ENCODE data around the gene AFAP1. TPM values are rescaled to one million over a fixed set of nuclear protein-coding genes. Genes with fewer than 3 reads are reported as not detected.

The AFAP1 gene
- polyA plus RNA-seq, 2 donors, result 2.0 to 4.0 TPM

- 92 to 94% methylated on average over 7 of the region's 7 CpGs for WGBS, 2 donors
- no peak overlapping the region for H3K27ac ChIP-seq (ENCODE audit: low read depth in 2 of 2, low read length in 1 of 2)
- H3K9me3 ChIP-seq (ENCODE audit: control insufficient read depth in 2 of 2, insufficient read depth in 1 of 2, low read depth in 1 of 2, low read length in 1 of 2), result no peaks in the 10 kb centered on the region
- H3K27me3 ChIP-seq (ENCODE audit: control insufficient read depth in 1 of 2, insufficient read depth in 2 of 2, low read length in 2 of 2), result no peaks in the 10 kb centered on the region
- H3K36me3 ChIP-seq (ENCODE audit: control insufficient read depth in 2 of 2, insufficient read depth in 2 of 2, low read length in 1 of 2), result peaks cover 3 to 11% of the 10 kb centered on the region in 2 donors
- peaks cover 0 to 4% of the 10 kb centered on the region in 2 donors for H3K4me1 ChIP-seq (ENCODE audit: control insufficient read depth in 2 of 2, insufficient read depth in 2 of 2, low read length in 1 of 2)
- H3K4me3 ChIP-seq (ENCODE audit: low read depth in 1 of 2, low read length in 2 of 2), result no peak overlapping the region
These were observed 136.3 kb downstream of the AFAP1 start for GRCh38 chr4:7803371-7803770.

- Histone ChIP-seq H3K27me3 (ENCODE audit: control insufficient read depth in 1 of 2, insufficient read depth in 2 of 2, low read length in 2 of 2) (no peaks in the 10 kb centered on the region), H3K4me1 (ENCODE audit: control insufficient read depth in 2 of 2, insufficient read depth in 2 of 2, low read length in 1 of 2) (no peaks in the 10 kb centered on the region), H3K9me3 (ENCODE audit: control insufficient read depth in 2 of 2, insufficient read depth in 1 of 2, low read depth in 1 of 2, low read length in 1 of 2) (no peaks in the 10 kb centered on the region), H3K36me3 (ENCODE audit: control insufficient read depth in 2 of 2, insufficient read depth in 2 of 2, low read length in 1 of 2) (peaks cover 3 to 9% of the 10 kb centered on the region in 2 donors), H3K27ac (ENCODE audit: low read depth in 2 of 2, low read length in 1 of 2) (no peak overlapping the region), H3K4me3 (ENCODE audit: low read depth in 1 of 2, low read length in 2 of 2) (no peak overlapping the region)
- 30 to 34% methylated on average over 6 of the region's 6 CpGs for WGBS, 2 donors
These were observed 137.5 kb downstream of the AFAP1 start for GRCh38 chr4:7802093-7802726.

- Histone ChIP-seq H3K27me3 (ENCODE audit: control insufficient read depth in 1 of 2, insufficient read depth in 2 of 2, low read length in 2 of 2) (no peaks in the 10 kb centered on the region), H3K4me3 (ENCODE audit: low read depth in 1 of 2, low read length in 2 of 2) (no peak overlapping the region), H3K27ac (ENCODE audit: low read depth in 2 of 2, low read length in 1 of 2) (no peak overlapping the region), H3K4me1 (ENCODE audit: control insufficient read depth in 2 of 2, insufficient read depth in 2 of 2, low read length in 1 of 2) (no peaks in the 10 kb centered on the region), H3K9me3 (ENCODE audit: control insufficient read depth in 2 of 2, insufficient read depth in 1 of 2, low read depth in 1 of 2, low read length in 1 of 2) (no peaks in the 10 kb centered on the region), H3K36me3 (ENCODE audit: control insufficient read depth in 2 of 2, insufficient read depth in 2 of 2, low read length in 1 of 2) (peaks cover 3 to 9% of the 10 kb centered on the region in 2 donors)
- 35 to 55% methylated on average over 1 of the region's 1 CpG for WGBS, 2 donors
These were observed 138.0 kb downstream of the AFAP1 start for GRCh38 chr4:7801641-7802040.

- WGBS, 2 donors, result 91 to 94% methylated on average over 10 of the region's 10 CpGs
- no peaks in the 10 kb centered on the region for H3K9me3 ChIP-seq (ENCODE audit: control insufficient read depth in 2 of 2, insufficient read depth in 1 of 2, low read depth in 1 of 2, low read length in 1 of 2)
- no peaks in the 10 kb centered on the region for H3K4me1 ChIP-seq (ENCODE audit: control insufficient read depth in 2 of 2, insufficient read depth in 2 of 2, low read length in 1 of 2)
- H3K27me3 ChIP-seq (ENCODE audit: control insufficient read depth in 1 of 2, insufficient read depth in 2 of 2, low read length in 2 of 2), result no peaks in the 10 kb centered on the region
- no peak overlapping the region for H3K27ac ChIP-seq (ENCODE audit: low read depth in 2 of 2, low read length in 1 of 2)
- H3K4me3 ChIP-seq (ENCODE audit: low read depth in 1 of 2, low read length in 2 of 2), result no peak overlapping the region
- peaks cover 3 to 9% of the 10 kb centered on the region in 2 donors for H3K36me3 ChIP-seq (ENCODE audit: control insufficient read depth in 2 of 2, insufficient read depth in 2 of 2, low read length in 1 of 2)
These were observed 138.7 kb downstream of the AFAP1 start for GRCh38 chr4:7801001-7801400.

GRCh38 chr4:7800410-7800809, 139.3 kb downstream of the AFAP1 start:
- peaks cover 3 to 9% of the 10 kb centered on the region in 2 donors for H3K36me3 ChIP-seq (ENCODE audit: control insufficient read depth in 2 of 2, insufficient read depth in 2 of 2, low read length in 1 of 2)
- 89 to 92% methylated on average over 22 of the region's 22 CpGs for WGBS, 2 donors

GRCh38 chr4:7799736-7800135, 139.9 kb downstream of the AFAP1 start:
- H3K4me1 ChIP-seq (ENCODE audit: control insufficient read depth in 2 of 2, insufficient read depth in 2 of 2, low read length in 1 of 2), result no peaks in the 10 kb centered on the region
- peaks cover 3 to 9% of the 10 kb centered on the region in 2 donors for H3K36me3 ChIP-seq (ENCODE audit: control insufficient read depth in 2 of 2, insufficient read depth in 2 of 2, low read length in 1 of 2)
- H3K27me3 ChIP-seq (ENCODE audit: control insufficient read depth in 1 of 2, insufficient read depth in 2 of 2, low read length in 2 of 2), result no peaks in the 10 kb centered on the region
- no peak overlapping the region for H3K4me3 ChIP-seq (ENCODE audit: low read depth in 1 of 2, low read length in 2 of 2)
- no peak overlapping the region for H3K27ac ChIP-seq (ENCODE audit: low read depth in 2 of 2, low read length in 1 of 2)
- 93% methylated on average over 5 of the region's 5 CpGs for WGBS, 2 donors
- no peaks in the 10 kb centered on the region for H3K9me3 ChIP-seq (ENCODE audit: control insufficient read depth in 2 of 2, insufficient read depth in 1 of 2, low read depth in 1 of 2, low read length in 1 of 2)

More at GRCh38 chr4:7800410-7800809, 139.3 kb downstream of the AFAP1 start:
- no peaks in the 10 kb centered on the region for H3K9me3 ChIP-seq (ENCODE audit: control insufficient read depth in 2 of 2, insufficient read depth in 1 of 2, low read depth in 1 of 2, low read length in 1 of 2)
- H3K27ac ChIP-seq (ENCODE audit: low read depth in 2 of 2, low read length in 1 of 2), result no peak overlapping the region
- no peaks in the 10 kb centered on the region for H3K27me3 ChIP-seq (ENCODE audit: control insufficient read depth in 1 of 2, insufficient read depth in 2 of 2, low read length in 2 of 2)
- no peak overlapping the region for H3K4me3 ChIP-seq (ENCODE audit: low read depth in 1 of 2, low read length in 2 of 2)
- H3K4me1 ChIP-seq (ENCODE audit: control insufficient read depth in 2 of 2, insufficient read depth in 2 of 2, low read length in 1 of 2), result no peaks in the 10 kb centered on the region

- no peaks in the 10 kb centered on the region for H3K27me3 ChIP-seq (ENCODE audit: control insufficient read depth in 1 of 2, insufficient read depth in 2 of 2, low read length in 2 of 2)
- WGBS, 2 donors, result 95% methylated on average over 11 of the region's 11 CpGs
- no peaks in the 10 kb centered on the region for H3K9me3 ChIP-seq (ENCODE audit: control insufficient read depth in 2 of 2, insufficient read depth in 1 of 2, low read depth in 1 of 2, low read length in 1 of 2)
- H3K4me1 ChIP-seq (ENCODE audit: control insufficient read depth in 2 of 2, insufficient read depth in 2 of 2, low read length in 1 of 2), result no peaks in the 10 kb centered on the region
- no peak overlapping the region for H3K4me3 ChIP-seq (ENCODE audit: low read depth in 1 of 2, low read length in 2 of 2)
- H3K27ac ChIP-seq (ENCODE audit: low read depth in 2 of 2, low read length in 1 of 2), result no peak overlapping the region
- peaks cover 3 to 9% of the 10 kb centered on the region in 2 donors for H3K36me3 ChIP-seq (ENCODE audit: control insufficient read depth in 2 of 2, insufficient read depth in 2 of 2, low read length in 1 of 2)
These were observed 140.4 kb downstream of the AFAP1 start for GRCh38 chr4:7799306-7799705.

- no peaks in the 10 kb centered on the region for H3K27me3 ChIP-seq (ENCODE audit: control insufficient read depth in 1 of 2, insufficient read depth in 2 of 2, low read length in 2 of 2)
- H3K27ac ChIP-seq (ENCODE audit: low read depth in 2 of 2, low read length in 1 of 2), result no peak overlapping the region
- peaks cover 3 to 9% of the 10 kb centered on the region in 2 donors for H3K36me3 ChIP-seq (ENCODE audit: control insufficient read depth in 2 of 2, insufficient read depth in 2 of 2, low read length in 1 of 2)
- no peaks in the 10 kb centered on the region for H3K9me3 ChIP-seq (ENCODE audit: control insufficient read depth in 2 of 2, insufficient read depth in 1 of 2, low read depth in 1 of 2, low read length in 1 of 2)
- WGBS, 2 donors, result 85 to 89% methylated on average over 18 of the region's 18 CpGs
- no peaks in the 10 kb centered on the region for H3K4me1 ChIP-seq (ENCODE audit: control insufficient read depth in 2 of 2, insufficient read depth in 2 of 2, low read length in 1 of 2)
- H3K4me3 ChIP-seq (ENCODE audit: low read depth in 1 of 2, low read length in 2 of 2), result no peak overlapping the region
These were observed 141.3 kb downstream of the AFAP1 start for GRCh38 chr4:7798178-7798995.

GRCh38 chr4:7797330-7797729, 142.3 kb downstream of the AFAP1 start:
- WGBS, 2 donors, result 91 to 94% methylated on average over 11 of the region's 11 CpGs
- no peak overlapping the region for H3K4me3 ChIP-seq (ENCODE audit: low read depth in 1 of 2, low read length in 2 of 2)
- peaks cover 3 to 9% of the 10 kb centered on the region in 2 donors for H3K36me3 ChIP-seq (ENCODE audit: control insufficient read depth in 2 of 2, insufficient read depth in 2 of 2, low read length in 1 of 2)
- no peaks in the 10 kb centered on the region for H3K9me3 ChIP-seq (ENCODE audit: control insufficient read depth in 2 of 2, insufficient read depth in 1 of 2, low read depth in 1 of 2, low read length in 1 of 2)
- no peaks in the 10 kb centered on the region for H3K4me1 ChIP-seq (ENCODE audit: control insufficient read depth in 2 of 2, insufficient read depth in 2 of 2, low read length in 1 of 2)
- no peak overlapping the region for H3K27ac ChIP-seq (ENCODE audit: low read depth in 2 of 2, low read length in 1 of 2)
- H3K27me3 ChIP-seq (ENCODE audit: control insufficient read depth in 1 of 2, insufficient read depth in 2 of 2, low read length in 2 of 2), result no peaks in the 10 kb centered on the region
